ENCODE data around the gene FBXO3.

DNA sequence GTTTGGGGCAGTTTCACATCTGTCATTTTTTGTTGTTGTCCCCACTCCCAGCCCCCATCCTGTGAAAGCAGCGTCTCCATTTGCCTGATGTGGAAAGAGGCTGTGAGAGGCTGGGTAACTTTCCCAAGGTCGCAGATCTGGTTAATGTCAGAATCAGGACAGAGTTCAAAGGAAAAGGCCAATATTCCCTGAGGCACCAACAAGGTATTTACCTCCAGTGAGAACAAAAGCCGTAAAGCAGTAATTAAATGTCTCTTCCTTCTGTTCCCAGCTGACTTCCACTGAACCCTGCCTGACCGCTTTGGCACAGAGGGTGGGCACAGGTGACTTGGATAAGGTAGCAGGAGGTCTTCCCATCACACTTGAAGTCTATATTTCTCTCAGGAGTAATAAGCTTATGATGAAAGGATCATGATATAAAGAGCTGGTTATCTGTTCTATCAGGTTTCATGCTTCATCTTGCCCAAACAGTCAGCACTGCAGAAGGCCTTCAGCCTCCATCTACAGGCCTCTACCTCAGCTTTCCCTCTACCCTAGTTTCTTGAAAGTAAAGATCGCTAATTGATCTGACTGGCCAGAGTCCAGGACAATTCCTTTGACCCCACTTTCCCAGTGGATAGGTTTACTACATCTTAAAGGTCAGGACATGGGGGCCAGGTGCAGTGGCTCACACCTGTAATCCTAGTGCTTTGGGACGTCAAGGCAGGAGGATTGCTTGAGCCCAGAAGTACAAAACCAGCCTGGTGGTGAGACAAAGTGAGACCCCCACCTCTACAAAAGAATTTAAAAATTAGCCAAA, 83.1 kb downstream of the FBXO3 start:
- TF ChIP-seq, protein P1, sequence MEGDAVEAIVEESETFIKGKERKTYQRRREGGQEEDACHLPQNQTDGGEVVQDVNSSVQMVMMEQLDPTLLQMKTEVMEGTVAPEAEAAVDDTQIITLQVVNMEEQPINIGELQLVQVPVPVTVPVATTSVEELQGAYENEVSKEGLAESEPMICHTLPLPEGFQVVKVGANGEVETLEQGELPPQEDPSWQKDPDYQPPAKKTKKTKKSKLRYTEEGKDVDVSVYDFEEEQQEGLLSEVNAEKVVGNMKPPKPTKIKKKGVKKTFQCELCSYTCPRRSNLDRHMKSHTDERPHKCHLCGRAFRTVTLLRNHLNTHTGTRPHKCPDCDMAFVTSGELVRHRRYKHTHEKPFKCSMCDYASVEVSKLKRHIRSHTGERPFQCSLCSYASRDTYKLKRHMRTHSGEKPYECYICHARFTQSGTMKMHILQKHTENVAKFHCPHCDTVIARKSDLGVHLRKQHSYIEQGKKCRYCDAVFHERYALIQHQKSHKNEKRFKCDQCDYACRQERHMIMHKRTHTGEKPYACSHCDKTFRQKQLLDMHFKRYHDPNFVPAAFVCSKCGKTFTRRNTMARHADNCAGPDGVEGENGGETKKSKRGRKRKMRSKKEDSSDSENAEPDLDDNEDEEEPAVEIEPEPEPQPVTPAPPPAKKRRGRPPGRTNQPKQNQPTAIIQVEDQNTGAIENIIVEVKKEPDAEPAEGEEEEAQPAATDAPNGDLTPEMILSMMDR (IDR thresholded peaks at IDR 0.05): no peak
- no peak for TF ChIP-seq ZFX (IDR thresholded peaks at IDR 0.05; ENCODE audit: borderline replicate concordance)
